PC-9 (cell line): ENCODE results near the gene SLC22A23.

Experiments
- CTCF ChIP-seq: fragments of 200-600 bp; sonication (generic); conservative IDR thresholded peaks from 2 replicates; pipeline ENCODE4 v1.6.1; 2017; ENCODE audit warnings: mixed run types, antibody characterized with exemption, mild to moderate bottlenecking, moderate library complexity
- EZH2 ChIP-seq: fragments of 200-600 bp; sonication (generic); IDR thresholded peaks from 2 replicates; pipeline ENCODE4 v1.8.0; 2017; ENCODE audit warnings: antibody characterized with exemption, low read depth

DNA sequence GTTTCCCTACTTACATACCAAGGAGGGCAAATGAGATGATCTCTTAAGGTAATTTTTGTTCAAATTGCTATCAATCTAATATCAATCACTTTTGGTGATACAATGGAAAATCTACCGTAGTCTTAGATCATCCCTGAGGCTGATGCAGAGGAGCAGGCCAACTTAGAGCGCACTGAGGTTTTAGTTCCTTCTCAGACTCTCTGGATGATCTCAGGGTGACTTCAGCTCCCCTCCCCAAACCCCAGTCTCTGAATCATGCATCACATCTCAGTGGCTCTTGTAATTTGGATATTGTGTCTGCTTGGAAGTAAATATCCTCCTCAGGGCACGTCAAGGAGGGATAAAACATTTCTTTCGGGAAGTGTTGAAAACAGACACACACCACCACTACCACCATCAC is 235.3 kb downstream of the SLC22A23 start:
- TF ChIP-seq CTCF (no peak), EZH2 (no peak)
